HG03571 (cell line): ENCODE data around the gene PRKCB.

Source experiments
- ATAC-seq: cut with Tn5 transposase; IDR thresholded peaks from one replicate; pipeline ENCODE4 v1.9.1; 2021; ENCODE audit not compliant: unreplicated experiment

PRKCB gene

GRCh38 chr16:23962001-23962400 is 126.2 kb downstream of the PRKCB start:
- ATAC-seq: no peak

DNA sequence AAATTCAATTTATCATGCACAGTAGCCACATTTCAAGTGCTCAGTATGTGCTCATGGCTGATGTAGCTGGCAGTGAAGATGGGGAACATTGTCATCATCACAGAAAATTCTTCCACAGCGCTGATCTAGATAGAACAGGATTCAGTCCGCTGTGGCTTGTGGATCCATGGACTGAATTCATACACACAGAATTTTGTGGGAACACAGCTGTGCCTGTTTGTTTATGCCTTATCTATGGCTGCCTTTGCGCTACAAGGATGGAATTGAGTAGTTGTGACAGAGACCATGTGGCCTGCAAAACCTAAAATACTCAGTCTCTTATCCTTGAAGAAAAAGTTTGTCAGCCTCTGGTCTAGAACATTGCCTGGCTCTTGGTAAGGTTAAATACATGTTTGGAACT is 128.4 kb downstream of the PRKCB start:
- no peak for ATAC-seq

DNA sequence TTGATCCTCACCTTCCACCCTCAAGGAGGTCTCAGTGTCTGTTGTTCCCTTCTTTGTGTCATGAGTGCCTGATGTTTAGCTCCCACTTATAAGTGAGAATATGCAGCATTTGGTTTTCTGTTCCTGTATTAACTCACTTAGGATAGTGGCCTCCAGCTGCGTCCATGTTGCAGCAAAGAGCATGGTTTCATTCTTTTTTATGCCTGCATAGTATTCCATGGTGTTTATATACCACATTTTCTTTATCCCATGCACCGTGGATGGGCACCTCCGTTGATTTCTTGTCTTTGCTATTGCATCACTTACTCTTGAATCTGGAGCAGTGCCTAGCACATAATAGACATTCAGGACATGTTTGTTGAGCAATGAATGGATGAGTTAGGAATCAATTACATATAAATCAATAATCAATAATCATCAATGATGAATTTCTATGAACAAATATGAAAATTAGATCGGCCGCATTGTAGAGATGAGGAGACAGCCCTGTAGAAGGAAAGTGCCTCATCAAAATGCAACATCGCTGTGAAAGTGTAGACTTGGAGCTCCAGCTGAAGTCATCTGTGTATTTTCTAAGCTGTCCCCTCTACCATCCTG is 129.5 kb downstream of the PRKCB start:
- ATAC-seq: no peak

DNA sequence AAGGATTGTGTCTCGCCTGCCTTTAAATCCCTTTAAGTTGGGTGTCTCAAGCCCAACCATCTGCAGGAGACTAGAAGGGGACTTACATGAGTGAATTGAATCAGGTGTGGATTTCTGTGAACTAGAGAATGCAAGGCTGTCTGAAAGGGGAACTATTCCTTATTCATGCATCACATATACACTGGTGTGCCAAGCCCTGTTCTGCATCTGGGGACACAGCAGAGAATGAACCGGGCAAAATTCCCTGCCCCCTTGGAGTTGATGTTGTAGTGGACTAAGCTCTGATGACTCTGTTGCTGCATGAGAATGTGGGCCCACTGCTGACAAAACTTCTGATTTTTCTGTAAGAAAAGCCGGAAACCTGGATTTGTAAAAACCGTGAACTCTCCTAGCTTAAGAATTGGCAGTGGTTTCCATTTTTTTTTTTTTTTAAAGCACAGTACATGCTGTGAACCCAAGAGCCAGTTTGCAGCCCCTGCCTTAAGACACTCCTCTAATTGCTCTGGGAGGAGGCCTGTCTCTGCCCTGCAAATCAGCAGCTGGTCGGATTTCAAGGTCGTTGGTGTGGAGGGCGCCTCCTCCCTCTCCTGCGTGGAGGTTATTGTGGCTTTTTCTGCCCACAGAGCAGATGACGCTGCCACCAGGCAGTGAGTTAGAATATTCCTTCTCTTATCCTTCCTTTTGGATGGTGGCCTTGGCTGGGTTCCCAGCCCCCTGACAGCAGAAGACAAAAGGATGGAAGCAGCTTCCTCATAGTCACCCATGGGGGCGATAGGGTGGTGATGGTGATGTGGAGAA is 131.0 kb downstream of the PRKCB start:
- no peak for ATAC-seq

DNA sequence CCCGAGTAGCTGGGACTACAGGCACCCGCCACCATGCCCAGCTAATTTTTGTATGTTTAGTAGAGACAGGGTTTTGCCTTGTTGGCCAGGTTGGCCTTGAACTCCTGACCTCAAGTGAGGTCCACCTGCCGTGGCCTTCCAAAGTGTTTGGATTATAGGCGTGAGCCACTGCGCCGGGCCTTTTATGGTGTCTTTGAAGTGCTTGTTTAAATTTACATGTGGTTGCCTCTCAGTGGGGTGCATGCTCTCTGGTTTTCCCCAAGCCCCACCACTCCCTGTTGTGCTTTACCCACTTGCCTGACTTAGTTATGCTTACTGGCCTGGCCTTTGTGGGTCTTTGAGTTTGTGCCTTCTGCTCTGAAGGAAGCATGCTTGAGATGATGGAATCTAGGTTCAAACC is 132.0 kb downstream of the PRKCB start:
- ATAC-seq: no peak

DNA sequence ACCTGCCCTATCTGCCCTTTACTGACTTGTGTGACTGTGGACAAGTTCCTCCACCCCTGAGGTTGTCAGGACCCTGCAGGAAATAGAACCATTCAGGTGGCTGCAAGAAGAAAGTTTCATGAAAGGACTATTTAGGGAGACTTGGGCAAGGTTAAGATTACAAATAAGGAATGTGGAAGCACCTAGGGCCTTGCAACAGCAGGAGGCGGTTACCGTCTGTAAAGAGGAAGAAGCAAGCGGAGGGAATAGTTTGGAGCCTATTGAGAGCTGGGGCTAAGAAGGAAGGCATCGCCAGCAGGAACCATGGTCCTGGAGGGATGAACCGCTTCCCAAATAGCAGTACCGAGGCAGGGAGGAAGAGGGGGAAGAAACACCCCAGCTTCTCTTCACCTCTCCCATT is 132.4 kb downstream of the PRKCB start:
- ATAC-seq: no peak

DNA sequence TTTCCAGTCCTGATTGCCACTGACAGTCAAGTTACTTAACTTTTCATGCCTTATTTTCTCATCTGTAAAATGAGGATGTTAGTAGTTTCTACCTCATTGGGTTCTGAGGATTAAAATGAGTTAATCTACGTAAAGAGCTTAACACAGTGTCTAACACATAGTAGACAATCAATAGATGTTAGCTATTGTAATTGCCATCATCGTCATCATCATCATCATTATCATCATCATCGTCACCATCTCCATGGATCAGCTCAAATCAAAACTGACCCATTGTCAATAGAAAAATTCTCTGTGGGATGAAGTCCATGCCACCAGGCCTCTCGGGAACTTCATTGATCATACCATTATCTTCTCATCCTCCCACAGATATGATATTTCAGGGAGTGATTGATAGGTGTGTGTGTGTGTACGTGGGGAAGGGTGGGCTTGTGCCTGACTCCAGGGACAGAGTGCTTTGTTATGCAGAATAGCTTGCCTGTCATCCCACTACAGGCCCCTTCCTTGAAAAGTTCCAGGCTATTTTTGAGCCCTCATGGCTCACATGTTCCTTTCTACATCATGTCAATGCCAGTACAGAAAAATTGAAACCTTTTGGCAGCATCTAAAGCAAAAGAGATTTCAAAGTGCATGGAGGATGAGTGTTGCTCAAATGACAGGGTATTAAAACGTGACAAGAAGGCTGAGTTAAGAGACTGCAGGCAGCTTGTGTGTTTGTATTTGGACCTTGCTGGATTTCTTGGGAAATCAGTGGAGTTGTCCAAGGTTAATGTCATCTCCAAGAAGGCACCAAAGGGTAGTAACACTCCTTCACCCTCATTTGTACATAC is 133.9 kb downstream of the PRKCB start:
- ATAC-seq: no peak

GRCh38 chr16:23974223-23974622 is 138.4 kb downstream of the PRKCB start:
- no peak for ATAC-seq

- no peak for ATAC-seq
These were observed 139.5 kb downstream of the PRKCB start for GRCh38 chr16:23975293-23975692.

GRCh38 chr16:23976091-23976490 is 140.3 kb downstream of the PRKCB start:
- no peak for ATAC-seq

DNA sequence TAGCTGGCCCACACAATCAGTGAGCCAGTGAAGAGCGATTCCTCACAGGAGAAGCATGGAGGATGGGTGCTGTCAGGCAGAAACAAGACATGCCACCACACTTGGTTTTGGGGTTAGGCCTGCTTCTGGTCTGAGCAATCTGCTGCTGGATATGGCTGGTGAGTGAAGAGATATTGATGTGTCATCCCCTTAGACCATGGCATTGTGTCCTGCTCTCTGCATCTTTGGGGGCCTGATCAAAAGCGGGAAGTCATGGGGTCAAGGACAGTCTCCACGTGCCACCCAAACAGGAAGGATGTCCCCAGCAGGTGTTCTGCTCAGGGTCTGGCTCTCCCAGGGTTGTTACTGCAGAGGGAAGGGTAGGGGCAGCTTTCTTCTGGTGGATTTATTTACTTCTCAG is 140.7 kb downstream of the PRKCB start:
- ATAC-seq: no peak

GRCh38 chr16:23979441-23979840 is 143.7 kb downstream of the PRKCB start:
- no peak for ATAC-seq

DNA sequence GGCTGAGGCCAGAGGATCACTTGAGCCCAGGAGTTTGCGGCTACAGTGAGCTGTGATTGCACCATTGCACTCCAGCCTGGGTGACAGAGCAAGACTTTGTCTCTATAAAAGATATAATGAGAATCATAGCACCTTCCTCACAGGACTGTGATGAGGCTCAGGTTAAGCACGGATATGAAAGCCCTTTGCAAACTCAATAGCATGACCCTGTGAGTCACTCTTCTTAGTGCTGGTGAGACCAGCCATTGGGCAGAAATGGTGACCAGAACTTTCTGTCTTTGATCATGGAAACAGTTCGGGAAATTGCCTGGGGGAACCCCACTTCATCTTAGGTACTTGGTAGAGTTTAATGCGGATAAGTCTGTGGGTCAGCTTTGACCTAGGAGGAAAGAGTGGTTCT is 144.2 kb downstream of the PRKCB start:
- ATAC-seq: no peak

- no peak for ATAC-seq
These were observed 145.9 kb downstream of the PRKCB start for GRCh38 chr16:23981429-23982399.

- ATAC-seq: no peak
These were observed 150.7 kb downstream of the PRKCB start for GRCh38 chr16:23986455-23986854.

DNA sequence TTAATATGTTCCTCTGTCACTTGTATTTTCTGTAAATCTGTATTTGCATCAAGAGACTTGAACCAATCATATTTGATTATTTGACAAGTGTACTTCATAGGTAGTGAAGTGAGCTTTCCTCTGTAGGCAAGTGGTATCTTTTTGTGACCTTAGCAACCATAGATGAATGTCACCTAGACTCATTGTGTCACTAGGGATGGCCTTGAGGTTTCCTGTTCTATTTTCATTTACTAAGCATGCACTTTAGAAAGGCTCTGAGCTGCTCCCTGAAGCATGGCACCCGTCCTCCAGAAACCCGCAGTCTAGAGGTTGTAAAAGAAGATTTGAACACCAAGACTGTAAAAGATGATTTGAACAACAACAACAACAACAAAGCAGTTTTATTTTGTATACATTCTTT is 151.7 kb downstream of the PRKCB start:
- ATAC-seq: peak; percentile 91

DNA sequence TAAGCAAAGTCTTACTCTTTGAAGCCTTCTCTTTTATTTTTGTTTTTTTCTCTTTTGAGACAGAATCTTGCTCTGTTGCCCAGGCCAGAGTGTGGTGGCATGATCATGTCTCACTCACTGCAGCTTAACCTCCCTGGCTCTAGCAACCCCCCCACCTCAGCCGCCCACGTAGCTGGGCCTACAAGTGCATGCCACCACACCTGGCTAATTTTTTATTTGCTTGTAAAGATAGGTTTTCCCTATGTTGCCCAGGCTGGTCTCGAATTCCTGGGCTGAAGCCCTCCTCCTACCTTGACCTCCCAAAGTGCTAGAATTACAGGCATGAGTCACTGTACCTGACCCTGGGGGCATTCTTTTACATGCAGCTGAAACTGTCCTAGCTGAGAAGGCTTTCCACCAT is 154.7 kb downstream of the PRKCB start:
- no peak for ATAC-seq

DNA sequence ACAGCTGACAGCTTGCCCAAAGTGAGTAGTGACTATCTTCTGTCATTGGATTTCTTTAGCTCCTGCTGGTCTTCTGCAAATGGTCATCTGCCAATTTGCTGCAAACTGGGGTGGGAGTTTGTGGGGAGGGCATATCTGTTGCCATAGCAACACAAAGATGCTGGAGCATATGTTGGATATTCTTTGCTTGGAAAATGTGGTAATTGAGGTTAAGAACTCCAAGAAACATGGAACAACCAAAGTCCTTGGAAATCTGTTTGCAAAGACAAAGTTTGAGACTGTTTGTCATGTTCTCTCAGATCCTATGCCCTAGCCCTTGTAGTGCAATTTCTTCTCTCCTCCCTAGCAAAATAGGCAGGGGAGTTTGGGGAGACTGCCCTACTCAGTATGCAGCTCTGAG is 155.3 kb downstream of the PRKCB start:
- ATAC-seq: no peak

DNA sequence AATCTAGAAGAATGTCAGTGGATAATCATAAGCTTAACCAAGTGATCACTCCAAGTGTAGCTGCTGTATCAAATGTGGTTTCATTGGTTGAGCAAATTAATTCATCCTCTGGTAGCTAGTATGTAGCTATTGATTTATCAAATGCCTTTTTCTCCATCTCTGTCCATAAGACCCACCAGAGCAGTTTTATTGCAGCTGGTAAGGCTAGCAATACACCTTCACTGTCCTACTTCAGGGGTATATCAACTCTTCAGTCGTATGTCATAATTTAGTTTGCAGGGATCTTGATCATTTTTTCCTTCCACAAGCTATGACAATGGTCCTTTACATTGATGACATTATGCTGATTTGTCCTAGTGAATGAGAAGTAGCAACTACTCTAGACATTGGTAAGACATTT is 158.8 kb downstream of the PRKCB start:
- ATAC-seq: no peak

- no peak for ATAC-seq
These were observed 160.6 kb downstream of the PRKCB start for GRCh38 chr16:23996258-23996955.
